ENCODE data around the gene PDLIM7. TPM values are rescaled to one million over a fixed set of nuclear protein-coding genes. Genes with fewer than 3 reads are reported as not detected.

The PDLIM7 gene
- total RNA-seq, 2 donors from 2014 or later = 34.9 to 38.8 TPM

GRCh38 chr5:177530638-177531037 lies 33.2 kb upstream of the PDLIM7 start:
- no peak overlapping the region for H3K4me3 Mint-ChIP-seq
- no peak for ATAC-seq (replicated peaks)

GRCh38 chr5:177529247-177530203 lies 32.1 kb upstream of the PDLIM7 start:
- peaks cover 42% of the 10 kb centered on the region for H3K36me3 Mint-ChIP-seq (ENCODE audit: low read depth)
- ATAC-seq (replicated peaks) = no peak
- no peak overlapping the region for H3K4me3 Mint-ChIP-seq
- H3K4me1 Mint-ChIP-seq = peaks cover 3% of the 10 kb centered on the region
- H3K9me3 Mint-ChIP-seq = no peaks in the 10 kb centered on the region
- no peaks in the 10 kb centered on the region for H3K27me3 Mint-ChIP-seq
- peak overlapping the region; percentile 53 for H3K27ac Mint-ChIP-seq

More at GRCh38 chr5:177530638-177531037, 33.2 kb upstream of the PDLIM7 start:
- H3K36me3 Mint-ChIP-seq (ENCODE audit: low read depth) = peaks cover 47% of the 10 kb centered on the region
- H3K27ac Mint-ChIP-seq = peak overlapping the region; percentile 53
- H3K4me1 Mint-ChIP-seq = peaks cover 3% of the 10 kb centered on the region
- no peaks in the 10 kb centered on the region for H3K27me3 Mint-ChIP-seq
- H3K9me3 Mint-ChIP-seq = no peaks in the 10 kb centered on the region

GRCh38 chr5:177528631-177529030 lies 31.2 kb upstream of the PDLIM7 start:
- H3K9me3 Mint-ChIP-seq = no peaks in the 10 kb centered on the region
- no peak overlapping the region for H3K4me3 Mint-ChIP-seq
- no peaks in the 10 kb centered on the region for H3K27me3 Mint-ChIP-seq
- peaks cover 38% of the 10 kb centered on the region for H3K36me3 Mint-ChIP-seq (ENCODE audit: low read depth)
- ATAC-seq (replicated peaks) = no peak
- H3K27ac Mint-ChIP-seq = no peak overlapping the region
- H3K4me1 Mint-ChIP-seq = peaks cover 3% of the 10 kb centered on the region

- Mint-ChIP-seq H3K27ac (no peak overlapping the region), H3K4me3 (no peak overlapping the region), H3K36me3 (ENCODE audit: low read depth) (peaks cover 34% of the 10 kb centered on the region), H3K4me1 (peaks cover 3% of the 10 kb centered on the region), H3K9me3 (no peaks in the 10 kb centered on the region), H3K27me3 (no peaks in the 10 kb centered on the region)
- no peak for ATAC-seq (replicated peaks)
Measured at GRCh38 chr5:177527595-177527994, 30.2 kb upstream of the PDLIM7 start.

GRCh38 chr5:177526791-177527190 lies 29.4 kb upstream of the PDLIM7 start:
- peaks cover 28% of the 10 kb centered on the region for H3K36me3 Mint-ChIP-seq (ENCODE audit: low read depth)
- H3K4me1 Mint-ChIP-seq = peaks cover under 1% of the 10 kb centered on the region
- H3K27ac Mint-ChIP-seq = no peak overlapping the region
- no peaks in the 10 kb centered on the region for H3K9me3 Mint-ChIP-seq
- H3K4me3 Mint-ChIP-seq = no peak overlapping the region
- no peaks in the 10 kb centered on the region for H3K27me3 Mint-ChIP-seq
- no peak for ATAC-seq (replicated peaks)

GRCh38 chr5:177526191-177526590 lies 28.8 kb upstream of the PDLIM7 start:
- Mint-ChIP-seq H3K36me3 (ENCODE audit: low read depth) (peaks cover 31% of the 10 kb centered on the region), H3K27me3 (no peaks in the 10 kb centered on the region), H3K4me3 (no peak overlapping the region), H3K4me1 (no peaks in the 10 kb centered on the region), H3K27ac (no peak overlapping the region), H3K9me3 (no peaks in the 10 kb centered on the region)
- no peak for ATAC-seq (replicated peaks)

GRCh38 chr5:177524941-177525655 lies 27.7 kb upstream of the PDLIM7 start:
- no peak for ATAC-seq (replicated peaks)
- Mint-ChIP-seq H3K27me3 (no peaks in the 10 kb centered on the region), H3K4me3 (no peak overlapping the region), H3K4me1 (no peaks in the 10 kb centered on the region), H3K36me3 (ENCODE audit: low read depth) (peaks cover 29% of the 10 kb centered on the region), H3K27ac (no peak overlapping the region), H3K9me3 (no peaks in the 10 kb centered on the region)

- no peak for ATAC-seq (replicated peaks)
- H3K9me3 Mint-ChIP-seq = no peaks in the 10 kb centered on the region
- H3K27me3 Mint-ChIP-seq = no peaks in the 10 kb centered on the region
- H3K27ac Mint-ChIP-seq = no peak overlapping the region
- no peaks in the 10 kb centered on the region for H3K4me1 Mint-ChIP-seq
- peaks cover 33% of the 10 kb centered on the region for H3K36me3 Mint-ChIP-seq (ENCODE audit: low read depth)
- H3K4me3 Mint-ChIP-seq = no peak overlapping the region
Measured at GRCh38 chr5:177524539-177524900, 27.1 kb upstream of the PDLIM7 start.

GRCh38 chr5:177523711-177524538 lies 26.5 kb upstream of the PDLIM7 start:
- Mint-ChIP-seq H3K9me3 (no peaks in the 10 kb centered on the region), H3K27me3 (no peaks in the 10 kb centered on the region), H3K4me1 (no peaks in the 10 kb centered on the region), H3K27ac (no peak overlapping the region), H3K36me3 (ENCODE audit: low read depth) (peaks cover 39% of the 10 kb centered on the region), H3K4me3 (no peak overlapping the region)
- ATAC-seq (replicated peaks) = no peak

GRCh38 chr5:177520916-177521513 lies 23.6 kb upstream of the PDLIM7 start:
- Mint-ChIP-seq H3K36me3 (ENCODE audit: low read depth) (peaks cover 54% of the 10 kb centered on the region), H3K27ac (peak overlapping the region; percentile 82), H3K9me3 (no peaks in the 10 kb centered on the region), H3K4me3 (no peak overlapping the region), H3K4me1 (peaks cover 4% of the 10 kb centered on the region), H3K27me3 (no peaks in the 10 kb centered on the region)
- no peak for ATAC-seq (replicated peaks)

- peak overlapping the region; percentile 82 for H3K27ac Mint-ChIP-seq
- no peaks in the 10 kb centered on the region for H3K27me3 Mint-ChIP-seq
- peaks cover 56% of the 10 kb centered on the region for H3K36me3 Mint-ChIP-seq (ENCODE audit: low read depth)
- peaks cover 10% of the 10 kb centered on the region for H3K4me1 Mint-ChIP-seq
- H3K4me3 Mint-ChIP-seq = no peak overlapping the region
- no peak for ATAC-seq (replicated peaks)
- no peaks in the 10 kb centered on the region for H3K9me3 Mint-ChIP-seq
Measured at GRCh38 chr5:177520271-177520670, 22.9 kb upstream of the PDLIM7 start.

- H3K27me3 Mint-ChIP-seq = no peaks in the 10 kb centered on the region
- ATAC-seq (replicated peaks) = no peak
- H3K4me3 Mint-ChIP-seq = peak overlapping the region; percentile 40
- peaks cover 10% of the 10 kb centered on the region for H3K4me1 Mint-ChIP-seq
- no peaks in the 10 kb centered on the region for H3K9me3 Mint-ChIP-seq
- peaks cover 61% of the 10 kb centered on the region for H3K36me3 Mint-ChIP-seq (ENCODE audit: low read depth)
- peak overlapping the region; percentile 82 for H3K27ac Mint-ChIP-seq
Measured at GRCh38 chr5:177519463-177520235, 22.2 kb upstream of the PDLIM7 start.
